ENCODE results near the gene NT5C1A.

DNA sequence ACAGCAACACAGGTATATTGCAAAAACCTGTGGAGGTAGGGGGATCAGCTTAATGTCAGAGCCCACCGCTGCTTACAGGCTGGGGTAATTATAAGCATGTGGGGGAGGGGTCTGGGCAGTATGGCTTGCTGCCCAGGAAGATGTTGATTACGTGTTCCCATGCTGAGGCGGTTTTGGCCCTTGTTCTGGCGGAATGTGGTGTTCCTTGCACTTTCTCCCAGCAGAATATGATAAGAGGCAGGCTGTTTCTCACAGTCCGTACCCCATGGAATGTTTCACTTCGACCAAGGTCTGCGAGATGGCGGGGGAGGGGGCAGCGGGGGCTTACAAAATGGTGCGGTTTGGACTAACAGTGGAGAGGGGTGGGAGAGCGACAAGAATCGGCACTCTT lies 29.1 kb upstream of the NT5C1A start:
- TF ChIP-seq, protein P1, sequence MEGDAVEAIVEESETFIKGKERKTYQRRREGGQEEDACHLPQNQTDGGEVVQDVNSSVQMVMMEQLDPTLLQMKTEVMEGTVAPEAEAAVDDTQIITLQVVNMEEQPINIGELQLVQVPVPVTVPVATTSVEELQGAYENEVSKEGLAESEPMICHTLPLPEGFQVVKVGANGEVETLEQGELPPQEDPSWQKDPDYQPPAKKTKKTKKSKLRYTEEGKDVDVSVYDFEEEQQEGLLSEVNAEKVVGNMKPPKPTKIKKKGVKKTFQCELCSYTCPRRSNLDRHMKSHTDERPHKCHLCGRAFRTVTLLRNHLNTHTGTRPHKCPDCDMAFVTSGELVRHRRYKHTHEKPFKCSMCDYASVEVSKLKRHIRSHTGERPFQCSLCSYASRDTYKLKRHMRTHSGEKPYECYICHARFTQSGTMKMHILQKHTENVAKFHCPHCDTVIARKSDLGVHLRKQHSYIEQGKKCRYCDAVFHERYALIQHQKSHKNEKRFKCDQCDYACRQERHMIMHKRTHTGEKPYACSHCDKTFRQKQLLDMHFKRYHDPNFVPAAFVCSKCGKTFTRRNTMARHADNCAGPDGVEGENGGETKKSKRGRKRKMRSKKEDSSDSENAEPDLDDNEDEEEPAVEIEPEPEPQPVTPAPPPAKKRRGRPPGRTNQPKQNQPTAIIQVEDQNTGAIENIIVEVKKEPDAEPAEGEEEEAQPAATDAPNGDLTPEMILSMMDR (IDR thresholded peaks at IDR 0.05; ENCODE audit: poor library complexity) = no peak
- no peak for TF ChIP-seq EZH2 (IDR thresholded peaks at IDR 0.05; ENCODE audit: borderline replicate concordance)

Data from hepatocyte (in vitro differentiated cells).